HepG2 (cell line): ENCODE results near the gene LTC4S. TPM values are rescaled to one million over a fixed set of nuclear protein-coding genes. Genes with fewer than 3 reads are reported as not detected.

ENCODE experiments used
- AHR ChIP-seq: IDR thresholded peaks from 2 replicates; pipeline ENCODE4 v1.6.1; 2018; ENCODE audit warnings: missing genetic modification reagents, missing compliant biosample characterization
- ATF1 ChIP-seq: IDR thresholded peaks from 2 replicates; pipeline ENCODE4 v1.6.1; 2016; ENCODE audit warnings: mild to moderate bottlenecking, control low read depth
- BORCS8-MEF2B ChIP-seq: sonication (generic); formaldehyde crosslinking; IDR thresholded peaks from 2 replicates; pipeline ENCODE4 v1.8.0; 2022; ENCODE audit warnings: mild to moderate bottlenecking, missing genetic modification reagents
- ELF4 ChIP-seq: sonication (generic); formaldehyde crosslinking; IDR thresholded peaks from 2 replicates; pipeline ENCODE4 v1.5.0; 2020; ENCODE audit warnings: missing genetic modification reagents, mild to moderate bottlenecking, moderate library complexity, borderline replicate concordance
- FOSL2 ChIP-seq: sonication (generic); formaldehyde crosslinking; IDR thresholded peaks from 2 replicates; pipeline ENCODE4 v1.4.0; 2020; ENCODE audit warnings: missing genetic modification reagents
- FOXO1 ChIP-seq: sonication (generic); formaldehyde crosslinking; IDR thresholded peaks from 2 replicates; pipeline ENCODE4 v1.4.0; 2020; ENCODE audit warnings: missing genetic modification reagents
- GZF1 ChIP-seq: sonication (generic); formaldehyde crosslinking; IDR thresholded peaks from 2 replicates; pipeline ENCODE4 v1.5.1; 2020; ENCODE audit warnings: mild to moderate bottlenecking, missing genetic modification reagents
- HNF4A ChIP-seq: sonication (generic); formaldehyde crosslinking; IDR thresholded peaks from 2 replicates; pipeline ENCODE4 v1.4.0; 2020; ENCODE audit warnings: missing genetic modification reagents
- HNF4G ChIP-seq, 2 experiments: sonication (generic) in 1 of 2; formaldehyde crosslinking in 1 of 2; IDR thresholded peaks; 2 replicates each; pipeline versions ENCODE4 v1.4.0 to v1.6.1; 2011 to 2020; ENCODE audit warnings: borderline replicate concordance in 2 of 2, low read depth in 2 of 2, mild to moderate bottlenecking in 2 of 2, low read length in 1 of 2, missing genetic modification reagents in 1 of 2, moderate library complexity in 1 of 2
- HNRNPK ChIP-seq: fragments of 200-400 bp; formaldehyde crosslinking; IDR thresholded peaks from 2 replicates; pipeline ENCODE4 v1.6.1; 2018; ENCODE audit warnings: low read length, low read depth, moderate library complexity, mild to moderate bottlenecking; ENCODE audit not compliant: poor library complexity, severe bottlenecking
- KAT8 ChIP-seq: IDR thresholded peaks from 2 replicates; pipeline ENCODE4 v1.6.1; 2016; ENCODE audit warnings: missing genetic modification reagents, missing compliant biosample characterization
- LCORL ChIP-seq, 2 experiments: fragments of 450-650 bp in 1 of 2; sonication (generic) in 1 of 2; formaldehyde crosslinking in 1 of 2; IDR thresholded peaks; 2 replicates each; pipeline versions ENCODE4 v1.5.0 to v1.6.1; 2017 to 2020; ENCODE audit warnings: antibody characterized with exemption in 1 of 2, missing genetic modification reagents in 1 of 2
- NCOA2 ChIP-seq: sonication (generic); formaldehyde crosslinking; IDR thresholded peaks from 2 replicates; pipeline ENCODE4 v1.8.0; 2022; ENCODE audit warnings: inconsistent platforms
- POGZ ChIP-seq: sonication (generic); formaldehyde crosslinking; IDR thresholded peaks from 2 replicates; pipeline ENCODE4 v1.4.0; 2020; ENCODE audit warnings: mild to moderate bottlenecking, missing genetic modification reagents
- RBM22 ChIP-seq: fragments of 200-400 bp; formaldehyde crosslinking; optimal IDR thresholded peaks from 2 replicates; pipeline ENCODE3; 2017; ENCODE audit warnings: mild to moderate bottlenecking, low read length, moderate library complexity
- RELA ChIP-seq: sonication (generic); formaldehyde crosslinking; IDR thresholded peaks from 2 replicates; pipeline ENCODE4 v1.4.0; 2020; ENCODE audit warnings: missing genetic modification reagents
- RFXANK ChIP-seq: IDR thresholded peaks from 2 replicates; pipeline ENCODE4 v1.6.1; 2016
- RFXAP ChIP-seq: sonication (generic); formaldehyde crosslinking; IDR thresholded peaks from 2 replicates; pipeline ENCODE4 v1.4.0; 2020; ENCODE audit warnings: missing genetic modification reagents, borderline replicate concordance
- RXRB ChIP-seq: IDR thresholded peaks from 2 replicates; pipeline ENCODE4 v1.6.1; 2016; ENCODE audit warnings: borderline replicate concordance, missing genetic modification reagents, missing compliant biosample characterization
- U2AF1 ChIP-seq: fragments of 200-400 bp; formaldehyde crosslinking; optimal IDR thresholded peaks from 2 replicates; pipeline ENCODE3; 2017; ENCODE audit warnings: mild to moderate bottlenecking, low read depth, low read length
- ZMYM4 ChIP-seq: sonication (generic); formaldehyde crosslinking; IDR thresholded peaks from 2 replicates; pipeline ENCODE4 v1.8.1; 2023; ENCODE audit warnings: mild to moderate bottlenecking, missing genetic modification reagents
- ZNF598 ChIP-seq: sonication (generic); formaldehyde crosslinking; IDR thresholded peaks from 2 replicates; pipeline ENCODE4 v1.5.1; 2020; ENCODE audit warnings: mild to moderate bottlenecking, missing genetic modification reagents, borderline replicate concordance
- ZNF660 ChIP-seq: sonication (generic); formaldehyde crosslinking; IDR thresholded peaks from 2 replicates; pipeline ENCODE4 v1.5.1; 2020; ENCODE audit warnings: mild to moderate bottlenecking, low read depth, missing genetic modification reagents, borderline replicate concordance
- polyA plus RNA-seq, 8 experiments: library from polyadenylated mRNA; depleted of rRNA in 3 of 8; stranded (reverse) in 7 of 8; unstranded in 1 of 8; fragments of >200 nt; fragmentation: Illumina TruSeq in 4 of 8; extraction: Trizol in 4 of 8; gene quantifications; 2 replicates each; pipeline versions ENCODE4 v1.2.1 to v1.2.3, GENCODE V29; 2011 to 2016; ENCODE audit warnings: low read depth in 4 of 8, missing spikeins in 1 of 8, mixed read lengths in 1 of 8; ENCODE audit not compliant: insufficient read depth in 1 of 8
- total RNA-seq, 5 experiments: library from RNA; depleted of rRNA; stranded (reverse); fragments of >200 nt; fragmentation: Illumina TruSeq; extraction: Trizol; gene quantifications; 2 replicates each; pipeline ENCODE4 v1.2.3, GENCODE V29; 2016; ENCODE audit warnings: low read depth in 1 of 5
- TF ChIP-seq, protein P1 (sequence below): sonication (generic); formaldehyde crosslinking; IDR thresholded peaks from 2 replicates; pipeline ENCODE4 v1.8.1; 2023; ENCODE audit warnings: mild to moderate bottlenecking, missing genetic modification reagents, borderline replicate concordance
- TF ChIP-seq, protein P2 (sequence below): sonication (generic); formaldehyde crosslinking; IDR thresholded peaks from 2 replicates; pipeline ENCODE4 v1.5.0; 2020; ENCODE audit warnings: mild to moderate bottlenecking, missing genetic modification reagents
- TF ChIP-seq, protein P3 (sequence below): IDR thresholded peaks from 2 replicates; pipeline ENCODE4 v1.6.1; 2016
- TF ChIP-seq, protein P4 (sequence below): sonication (generic); formaldehyde crosslinking; IDR thresholded peaks from 2 replicates; pipeline ENCODE4 v1.9.0; 2021; ENCODE audit warnings: missing genetic modification reagents, borderline replicate concordance
- TF ChIP-seq, protein P5 (sequence below): IDR thresholded peaks from 2 replicates; pipeline ENCODE4 v1.6.1; 2016; ENCODE audit warnings: control low read depth

LTC4S gene
- total and polyA plus RNA-seq, 2 of the 13 experiments (the other 11 are each of a cell fraction or from before 2014, with no cell fraction given): 0.35 TPM; not detected in 1

- TF ChIP-seq RXRB (CRISPR knock-in tag): peak; percentile 99
- TF ChIP-seq, protein P1, sequence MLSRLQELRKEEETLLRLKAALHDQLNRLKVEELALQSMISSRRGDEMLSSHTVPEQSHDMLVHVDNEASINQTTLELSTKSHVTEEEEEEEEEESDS: no peak
- peak; percentile 97 for TF ChIP-seq HNRNPK
- no peak for TF ChIP-seq POGZ (CRISPR knock-in tag)
- TF ChIP-seq, protein P2, sequence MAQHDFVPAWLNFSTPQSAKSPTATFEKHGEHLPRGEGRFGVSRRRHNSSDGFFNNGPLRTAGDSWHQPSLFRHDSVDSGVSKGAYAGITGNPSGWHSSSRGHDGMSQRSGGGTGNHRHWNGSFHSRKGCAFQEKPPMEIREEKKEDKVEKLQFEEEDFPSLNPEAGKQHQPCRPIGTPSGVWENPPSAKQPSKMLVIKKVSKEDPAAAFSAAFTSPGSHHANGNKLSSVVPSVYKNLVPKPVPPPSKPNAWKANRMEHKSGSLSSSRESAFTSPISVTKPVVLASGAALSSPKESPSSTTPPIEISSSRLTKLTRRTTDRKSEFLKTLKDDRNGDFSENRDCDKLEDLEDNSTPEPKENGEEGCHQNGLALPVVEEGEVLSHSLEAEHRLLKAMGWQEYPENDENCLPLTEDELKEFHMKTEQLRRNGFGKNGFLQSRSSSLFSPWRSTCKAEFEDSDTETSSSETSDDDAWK: no peak
- peak; percentile 74 for TF ChIP-seq HNF4A (CRISPR knock-in tag)
- TF ChIP-seq FOSL2: peak; percentile 99
- peak; percentile 79; the same call in 1 of the 2 replicates for TF ChIP-seq KAT8
- TF ChIP-seq U2AF1: peak; percentile 50
- no peak for TF ChIP-seq ELF4 (CRISPR knock-in tag)
- peak; percentile 75; the same call in 1 of the 2 replicates for TF ChIP-seq HNF4G (IDR thresholded peaks at IDR 0.05; ENCODE audit: borderline replicate concordance, low read depth, low read length)
- no peak for TF ChIP-seq HNF4G (CRISPR knock-in tag; IDR thresholded peaks at IDR 0.05; ENCODE audit: borderline replicate concordance, low read depth)
- TF ChIP-seq ATF1 (CRISPR knock-in tag): no peak
- TF ChIP-seq, protein P3, sequence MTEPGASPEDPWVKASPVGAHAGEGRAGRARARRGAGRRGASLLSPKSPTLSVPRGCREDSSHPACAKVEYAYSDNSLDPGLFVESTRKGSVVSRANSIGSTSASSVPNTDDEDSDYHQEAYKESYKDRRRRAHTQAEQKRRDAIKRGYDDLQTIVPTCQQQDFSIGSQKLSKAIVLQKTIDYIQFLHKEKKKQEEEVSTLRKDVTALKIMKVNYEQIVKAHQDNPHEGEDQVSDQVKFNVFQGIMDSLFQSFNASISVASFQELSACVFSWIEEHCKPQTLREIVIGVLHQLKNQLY (CRISPR knock-in tag): peak; percentile 50; the same call in 1 of the 2 replicates
- 0 out of 2 replicates have a peak, but pooled peaks have one; percentile 4 for TF ChIP-seq ZNF598 (CRISPR knock-in tag)
- TF ChIP-seq RFXANK (CRISPR knock-in tag): no peak
- TF ChIP-seq BORCS8-MEF2B (CRISPR knock-in tag): peak; percentile 48; the same call in 1 of the 2 replicates
- TF ChIP-seq NCOA2: peak; percentile 81
- TF ChIP-seq, protein P4, sequence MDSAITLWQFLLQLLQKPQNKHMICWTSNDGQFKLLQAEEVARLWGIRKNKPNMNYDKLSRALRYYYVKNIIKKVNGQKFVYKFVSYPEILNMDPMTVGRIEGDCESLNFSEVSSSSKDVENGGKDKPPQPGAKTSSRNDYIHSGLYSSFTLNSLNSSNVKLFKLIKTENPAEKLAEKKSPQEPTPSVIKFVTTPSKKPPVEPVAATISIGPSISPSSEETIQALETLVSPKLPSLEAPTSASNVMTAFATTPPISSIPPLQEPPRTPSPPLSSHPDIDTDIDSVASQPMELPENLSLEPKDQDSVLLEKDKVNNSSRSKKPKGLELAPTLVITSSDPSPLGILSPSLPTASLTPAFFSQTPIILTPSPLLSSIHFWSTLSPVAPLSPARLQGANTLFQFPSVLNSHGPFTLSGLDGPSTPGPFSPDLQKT: no peak
- TF ChIP-seq GZF1 (CRISPR knock-in tag): peak; percentile 32; the same call in 1 of the 2 replicates
- peak; percentile 99 for TF ChIP-seq RELA
- TF ChIP-seq FOXO1 (CRISPR knock-in tag): peak; percentile 97
- TF ChIP-seq RBM22: peak; percentile 57
- TF ChIP-seq LCORL (IDR thresholded peaks at IDR 0.05): no peak
- peak; percentile 80 for TF ChIP-seq LCORL (CRISPR knock-in tag; IDR thresholded peaks at IDR 0.05)
- TF ChIP-seq ZNF660 (CRISPR knock-in tag): no peak
- 0 out of 2 replicates have a peak, but pooled peaks have one; percentile 34 for TF ChIP-seq AHR (CRISPR knock-in tag)
- TF ChIP-seq, protein P5, sequence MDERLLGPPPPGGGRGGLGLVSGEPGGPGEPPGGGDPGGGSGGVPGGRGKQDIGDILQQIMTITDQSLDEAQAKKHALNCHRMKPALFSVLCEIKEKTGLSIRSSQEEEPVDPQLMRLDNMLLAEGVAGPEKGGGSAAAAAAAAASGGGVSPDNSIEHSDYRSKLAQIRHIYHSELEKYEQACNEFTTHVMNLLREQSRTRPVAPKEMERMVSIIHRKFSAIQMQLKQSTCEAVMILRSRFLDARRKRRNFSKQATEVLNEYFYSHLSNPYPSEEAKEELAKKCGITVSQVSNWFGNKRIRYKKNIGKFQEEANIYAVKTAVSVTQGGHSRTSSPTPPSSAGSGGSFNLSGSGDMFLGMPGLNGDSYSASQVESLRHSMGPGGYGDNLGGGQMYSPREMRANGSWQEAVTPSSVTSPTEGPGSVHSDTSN: no peak
- peak; percentile 80 for TF ChIP-seq ZMYM4 (CRISPR knock-in tag)
- no peak; the same call in 1 of the 2 replicates for TF ChIP-seq RFXAP (CRISPR knock-in tag)
These were observed 25.0 kb downstream of the LTC4S start (continued) for GRCh38 chr5:179818746-179819295.
